HS-27A (cell line): Measurements from ENCODE around the gene PHEX.

Experiments
- DNase-seq: peaks from one replicate; pipeline ENCODE4 v3.0.0-alpha.2; 2012; ENCODE audit warnings: low read depth, missing footprints

The PHEX gene

GRCh38 chrX:22041907-22042530, 9.9 kb downstream of the PHEX start:
- DNase-seq, result no peak

DNA sequence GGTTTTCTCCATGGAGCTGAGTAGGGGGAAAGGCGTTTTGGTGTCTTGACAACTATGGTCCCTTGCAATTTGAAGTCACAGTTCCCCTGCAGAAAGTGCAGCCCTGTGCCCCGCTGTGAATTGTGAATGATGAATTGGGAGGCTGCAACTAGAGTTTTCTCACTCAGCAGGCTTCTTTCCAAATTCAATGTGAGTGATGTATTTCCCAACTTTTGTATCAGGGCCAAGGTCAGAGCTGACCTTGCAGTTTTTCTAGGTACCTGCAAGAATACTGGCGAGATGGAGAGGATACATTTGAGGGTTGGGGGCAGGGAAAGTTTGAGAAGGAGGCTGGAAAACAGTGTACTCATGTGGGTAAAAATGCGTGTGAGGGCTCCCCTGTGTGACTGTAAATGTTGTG, 11.7 kb downstream of the PHEX start:
- no peak for DNase-seq

GRCh38 chrX:22047468-22047867, 15.3 kb downstream of the PHEX start:
- no peak for DNase-seq

DNA sequence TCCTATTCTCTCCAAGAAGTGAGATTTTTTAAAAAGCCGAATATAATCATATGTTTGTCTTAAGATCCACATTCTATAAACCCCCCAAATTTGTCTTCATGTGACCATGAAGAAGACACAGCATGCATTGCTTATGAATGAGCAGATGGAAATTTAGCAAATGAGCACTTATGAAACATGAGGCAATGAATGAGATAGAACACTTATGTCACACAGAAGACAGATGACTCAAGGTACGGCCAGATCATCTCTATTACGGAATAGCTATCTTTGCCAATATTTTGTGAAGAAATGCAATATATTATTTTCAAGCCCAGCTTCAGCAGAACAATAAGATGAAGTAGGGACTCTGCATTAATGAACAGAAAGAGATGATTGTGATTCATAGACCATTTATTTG, 21.4 kb downstream of the PHEX start:
- no peak for DNase-seq

- DNase-seq, result no peak
Measured at GRCh38 chrX:22056235-22056634, 24.1 kb downstream of the PHEX start.

DNA sequence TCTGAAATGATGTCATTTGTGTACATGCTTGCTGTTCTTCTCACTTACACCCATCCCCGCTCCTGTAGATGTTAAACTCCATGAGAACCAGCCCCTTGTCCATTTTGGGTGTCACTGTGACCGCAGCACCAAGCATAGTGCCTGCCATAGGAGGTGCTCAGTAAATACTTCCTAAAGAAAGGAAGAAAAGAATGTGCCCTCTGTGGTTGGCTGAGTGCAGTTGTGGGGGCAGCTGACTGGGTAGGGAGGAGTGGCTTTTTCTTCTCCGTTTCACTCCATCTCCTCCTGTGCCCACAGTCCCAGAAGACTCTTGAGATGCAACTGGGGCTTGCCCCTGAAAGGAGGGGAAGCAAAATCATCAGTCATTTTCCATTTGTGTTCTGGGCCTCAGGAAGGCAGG, 25.5 kb downstream of the PHEX start:
- DNase-seq, result no peak

GRCh38 chrX:22059775-22060174, 27.6 kb downstream of the PHEX start:
- no peak for DNase-seq

GRCh38 chrX:22060415-22061280, 28.5 kb downstream of the PHEX start:
- no peak for DNase-seq

DNA sequence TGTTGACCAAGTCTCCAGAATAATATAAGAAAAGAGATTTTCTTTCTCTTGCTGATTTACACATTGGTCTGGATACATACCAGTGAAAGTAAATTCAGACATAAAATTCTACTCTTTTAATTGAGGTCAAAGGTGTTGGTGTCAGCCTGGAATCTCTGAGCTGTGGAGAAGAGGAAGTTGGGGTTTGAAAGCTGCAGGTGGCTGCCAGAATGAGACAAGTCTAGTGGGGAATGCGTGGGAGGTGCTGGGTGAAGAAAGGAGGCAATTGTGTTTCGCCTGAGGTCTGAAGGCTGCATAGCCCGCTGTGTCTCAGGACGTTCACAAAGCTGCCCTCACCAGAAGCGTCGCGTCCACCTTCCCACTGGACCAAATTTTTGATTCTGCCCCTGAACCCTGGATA, 31.2 kb downstream of the PHEX start:
- no peak for DNase-seq

- no peak for DNase-seq
Measured at GRCh38 chrX:22069586-22069985, 37.5 kb downstream of the PHEX start.

- DNase-seq, result no peak
Measured at GRCh38 chrX:22073928-22074327, 41.8 kb downstream of the PHEX start.

GRCh38 chrX:22078117-22078516, 46.0 kb downstream of the PHEX start:
- no peak for DNase-seq

DNA sequence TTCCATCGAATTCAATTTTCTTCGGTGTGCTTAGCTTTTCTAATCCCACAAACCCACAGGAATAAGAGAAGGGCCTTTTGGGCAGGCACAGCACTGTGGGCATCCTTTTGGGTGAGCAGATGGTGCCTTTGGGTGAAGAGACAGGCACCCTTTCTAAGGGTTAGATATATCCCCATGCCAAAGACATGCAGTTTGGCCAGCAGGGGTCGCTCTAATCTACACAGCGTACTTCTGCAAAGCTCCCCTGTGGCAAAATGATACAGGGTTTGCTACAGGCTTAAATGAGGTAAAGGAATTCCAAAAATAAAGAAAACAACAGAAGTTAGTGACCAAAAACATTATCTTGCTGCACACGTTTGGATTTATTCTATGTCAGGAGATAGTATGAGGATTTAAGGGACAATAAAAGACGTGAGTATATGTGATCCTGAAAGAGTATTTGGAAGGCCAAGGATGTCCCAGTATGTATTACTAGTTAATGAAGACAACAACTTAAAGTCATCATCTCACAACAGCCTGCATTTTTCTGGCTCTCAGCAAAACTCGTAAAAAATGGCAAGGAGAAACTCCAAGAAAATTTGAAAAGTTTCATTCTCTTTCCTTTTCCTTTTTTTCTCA, 49.5 kb downstream of the PHEX start:
- no peak for DNase-seq

DNA sequence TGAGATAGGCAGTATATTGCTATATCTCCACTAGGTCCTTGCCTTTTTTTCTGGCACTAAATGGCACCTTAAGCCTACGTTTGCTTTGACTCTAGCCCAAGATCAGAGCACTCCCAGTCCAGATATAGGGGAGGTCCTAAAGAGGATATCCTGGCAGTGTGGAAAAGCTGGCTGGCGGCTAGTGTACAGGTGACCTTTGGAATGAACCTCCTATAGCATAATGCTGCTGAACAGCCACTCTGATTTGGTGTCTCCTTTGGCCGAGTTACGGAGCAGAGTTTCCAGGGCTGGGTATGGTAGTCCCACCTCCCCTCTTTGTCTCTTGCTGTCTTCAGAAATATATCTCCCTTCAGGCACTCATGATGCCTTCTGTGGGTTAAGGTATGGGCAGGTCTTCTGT, 53.9 kb downstream of the PHEX start:
- no peak for DNase-seq

- no peak for DNase-seq
Measured at GRCh38 chrX:22087011-22087557, 55.0 kb downstream of the PHEX start.

DNA sequence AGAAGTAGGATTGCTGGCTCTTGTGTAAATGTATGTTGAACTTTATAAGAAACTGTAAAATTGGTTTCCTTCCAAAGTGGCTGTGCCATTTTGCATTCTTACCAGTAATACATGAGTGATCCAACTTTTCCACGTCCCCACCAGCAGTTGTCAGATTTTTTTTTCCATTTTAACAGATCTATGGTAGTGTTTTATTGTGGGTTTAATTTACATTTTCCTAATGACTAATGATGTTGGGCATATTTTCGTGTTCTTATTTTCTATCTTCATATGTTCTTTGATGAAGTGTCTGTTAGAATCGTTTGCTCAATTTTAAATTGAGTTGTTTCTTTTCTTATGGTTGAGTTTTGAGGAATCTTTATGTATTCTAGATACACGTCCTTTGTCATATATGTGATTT, 56.2 kb downstream of the PHEX start:
- DNase-seq, result no peak

GRCh38 chrX:22090181-22090580, 58.1 kb downstream of the PHEX start:
- DNase-seq, result no peak

DNA sequence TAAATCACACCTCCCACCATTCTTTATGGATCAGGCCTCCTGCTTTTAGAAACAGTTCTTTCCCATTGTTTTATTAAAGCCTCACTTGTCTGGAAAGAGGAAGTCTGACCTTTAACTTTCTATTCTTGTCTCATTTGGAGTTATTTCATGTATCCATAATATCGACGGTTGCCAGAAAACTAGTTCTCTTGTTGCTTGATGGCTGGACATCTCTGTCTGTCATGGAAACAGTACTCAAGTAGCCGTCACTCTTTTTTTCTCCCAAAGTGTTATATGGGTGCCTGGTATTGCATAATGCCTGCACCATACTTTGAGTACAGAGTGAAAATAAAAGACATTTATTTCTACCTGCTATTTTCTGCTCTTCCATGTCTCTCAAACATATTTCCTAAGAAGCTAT, 61.4 kb downstream of the PHEX start:
- no peak for DNase-seq

- DNase-seq, result no peak
Measured at GRCh38 chrX:22095286-22095685, 63.2 kb downstream of the PHEX start.

DNA sequence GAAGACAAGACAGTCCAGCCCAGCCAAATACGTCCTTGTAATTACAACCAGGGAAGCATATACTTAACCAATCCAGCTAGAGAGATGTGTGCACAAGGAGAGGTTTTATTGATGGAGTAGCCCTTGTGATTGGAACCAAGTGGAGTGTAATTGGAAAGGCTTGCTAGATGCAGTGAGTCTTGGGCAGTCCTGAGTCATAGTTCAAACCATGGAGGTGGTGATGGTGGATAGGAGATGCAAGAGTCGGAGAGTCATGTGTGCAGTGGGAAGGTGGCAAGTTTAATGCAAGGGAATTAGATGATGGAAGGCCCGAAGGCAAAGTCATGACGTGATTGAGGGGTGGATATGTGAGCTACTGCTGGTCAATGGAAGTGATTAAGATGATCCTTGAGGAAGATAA, 63.7 kb downstream of the PHEX start:
- no peak for DNase-seq

GRCh38 chrX:22097012-22097694, 65.0 kb downstream of the PHEX start:
- DNase-seq, result no peak

- no peak for DNase-seq
Measured at GRCh38 chrX:22105231-22105630, 73.1 kb downstream of the PHEX start.
